HG03439 (cell line): Measurements from ENCODE around the gene GRM4.

Source experiments
- ATAC-seq: cut with Tn5 transposase; IDR thresholded peaks from one replicate; pipeline ENCODE4 v1.9.1; 2021; ENCODE audit warnings: mild to moderate bottlenecking, moderate library complexity; ENCODE audit not compliant: unreplicated experiment

GRM4 gene

DNA sequence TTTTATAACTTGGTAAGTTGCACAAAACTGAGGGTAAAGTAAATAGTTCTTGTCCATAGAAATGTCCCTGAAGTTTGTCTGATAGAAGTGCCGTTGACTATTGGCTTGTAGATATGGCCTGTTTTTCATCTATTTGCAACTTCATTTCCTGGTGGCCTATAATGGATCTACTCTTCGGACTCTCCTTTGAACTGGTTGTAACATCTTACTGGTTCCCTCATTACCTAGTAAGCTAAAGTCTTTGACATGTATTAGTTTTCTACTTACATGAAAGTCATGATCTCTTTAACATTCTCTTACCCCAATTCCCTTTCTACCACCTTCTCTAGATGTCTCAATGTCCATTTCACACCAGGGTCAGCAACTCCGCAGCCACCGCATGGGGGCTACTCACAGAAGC is 146.3 kb downstream of the GRM4 start:
- ATAC-seq: no peak

DNA sequence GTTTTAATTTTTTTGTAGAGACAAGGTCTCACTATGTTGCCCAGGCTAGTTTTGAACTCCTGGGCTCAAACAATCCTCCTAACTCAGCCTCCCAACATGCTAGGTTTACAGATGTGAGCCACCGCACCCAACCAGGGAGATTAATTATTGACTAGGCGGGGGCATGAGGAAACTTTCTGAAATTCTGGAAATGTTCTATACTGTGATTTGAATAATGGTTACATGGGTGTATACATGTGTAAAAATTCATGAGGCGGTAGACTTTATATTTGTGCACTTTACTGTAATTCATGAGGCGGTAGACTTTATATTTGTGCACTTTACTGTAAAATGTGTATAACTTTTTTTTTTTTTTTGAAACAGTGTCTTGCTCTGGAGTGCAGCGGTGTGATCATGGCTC is 147.2 kb downstream of the GRM4 start:
- ATAC-seq: no peak

DNA sequence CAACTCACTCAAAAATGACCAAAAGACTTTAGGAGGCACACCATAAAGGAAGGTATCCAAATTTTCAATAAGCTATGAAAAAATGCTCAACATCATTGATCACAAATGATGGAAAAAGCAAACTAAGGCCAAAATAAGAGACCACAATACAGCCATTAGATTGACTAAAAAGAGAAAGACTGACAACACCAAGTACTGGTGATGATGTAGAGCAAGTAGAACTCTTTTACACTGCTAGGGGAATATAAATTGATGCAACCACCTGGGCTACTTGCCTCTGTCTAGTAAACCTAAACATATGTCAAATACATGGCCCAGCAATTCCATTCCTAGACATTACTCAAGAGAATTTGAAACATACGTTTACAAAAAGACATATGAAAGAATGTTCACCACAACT is 148.6 kb downstream of the GRM4 start:
- ATAC-seq: no peak

DNA sequence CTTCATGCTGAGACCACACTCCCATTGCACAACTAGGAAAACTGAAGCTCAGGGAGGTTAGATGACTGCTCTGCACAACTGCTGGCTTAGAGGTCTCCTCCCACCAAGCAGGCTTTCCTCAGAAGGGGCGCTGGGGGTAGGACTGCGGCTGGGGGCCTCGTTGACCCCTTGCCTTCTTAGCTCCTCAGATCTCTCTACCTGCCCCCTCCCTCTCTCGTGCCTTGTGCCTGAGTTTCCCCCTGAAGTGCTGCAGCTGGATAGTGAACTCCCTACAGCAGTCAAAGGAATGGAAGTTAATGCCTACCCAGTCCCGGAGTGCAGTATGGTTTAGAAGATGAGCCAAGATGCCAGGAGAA is 149.8 kb downstream of the GRM4 start:
- no peak for ATAC-seq

DNA sequence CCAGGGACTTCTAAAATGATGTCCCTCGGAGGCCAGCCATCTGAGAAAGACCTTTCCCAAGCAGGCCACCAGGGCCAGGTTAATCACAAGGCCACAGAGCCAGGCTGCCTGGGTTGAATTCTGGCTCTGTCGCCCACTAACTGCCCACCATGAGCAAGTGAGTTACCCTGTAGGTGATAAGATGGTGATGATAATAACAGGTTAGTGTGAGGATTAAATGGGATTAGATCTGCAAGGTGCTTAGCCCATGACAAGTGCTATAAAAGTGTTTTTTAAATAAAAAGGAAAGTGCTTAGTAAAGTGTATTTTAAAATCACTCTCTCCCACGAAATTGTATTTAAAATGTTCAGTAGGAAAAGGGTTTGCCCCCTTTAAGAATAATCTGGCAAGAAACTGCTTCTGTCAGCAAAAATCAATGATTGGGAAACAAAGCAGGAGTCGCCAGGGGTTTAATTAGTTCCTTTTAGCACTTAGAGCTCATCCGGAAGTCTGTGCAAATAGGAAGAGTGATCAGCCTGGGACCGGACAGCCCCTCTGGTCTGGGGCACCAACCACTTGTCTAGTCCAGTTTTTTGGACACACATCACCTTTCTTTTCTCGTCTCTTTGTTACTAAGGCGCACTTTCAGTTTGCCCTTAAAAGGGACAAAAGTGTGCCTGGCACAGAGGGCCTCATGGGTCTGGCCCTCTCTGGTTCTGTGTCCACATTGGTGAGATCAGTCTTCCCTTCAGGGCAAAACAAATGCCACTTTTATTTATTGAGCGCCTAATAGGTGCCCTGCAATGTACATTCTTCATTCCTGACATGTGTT is 150.4 kb downstream of the GRM4 start:
- ATAC-seq: no peak

- no peak for ATAC-seq
Observed at GRCh38 chr6:33994472-33995308, 151.2 kb downstream of the GRM4 start.

- no peak for ATAC-seq
Observed at GRCh38 chr6:33993653-33994471, 152.0 kb downstream of the GRM4 start.

GRCh38 chr6:33993091-33993490 is 152.8 kb downstream of the GRM4 start:
- no peak for ATAC-seq

DNA sequence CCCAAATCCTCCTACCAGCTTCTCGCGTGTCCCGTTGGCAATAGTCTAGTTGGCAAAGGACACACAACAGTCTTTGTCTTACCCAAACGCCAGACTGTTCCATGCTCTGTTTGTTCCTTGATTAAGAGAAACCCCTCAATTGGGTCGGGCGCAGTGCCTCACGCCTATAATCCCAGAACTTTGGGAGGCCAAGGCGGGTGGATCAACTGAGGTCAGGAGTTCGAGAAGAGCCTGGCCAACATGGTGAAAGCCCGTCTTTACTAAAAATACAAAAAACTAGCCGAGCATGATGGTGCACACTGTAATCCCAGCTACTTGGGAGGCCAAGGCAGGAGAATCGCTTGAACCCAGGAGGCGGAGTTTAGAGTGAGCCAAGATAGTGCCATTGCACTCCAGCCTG is 153.7 kb downstream of the GRM4 start:
- no peak for ATAC-seq

GRCh38 chr6:33991610-33992009 is 154.3 kb downstream of the GRM4 start:
- no peak for ATAC-seq

DNA sequence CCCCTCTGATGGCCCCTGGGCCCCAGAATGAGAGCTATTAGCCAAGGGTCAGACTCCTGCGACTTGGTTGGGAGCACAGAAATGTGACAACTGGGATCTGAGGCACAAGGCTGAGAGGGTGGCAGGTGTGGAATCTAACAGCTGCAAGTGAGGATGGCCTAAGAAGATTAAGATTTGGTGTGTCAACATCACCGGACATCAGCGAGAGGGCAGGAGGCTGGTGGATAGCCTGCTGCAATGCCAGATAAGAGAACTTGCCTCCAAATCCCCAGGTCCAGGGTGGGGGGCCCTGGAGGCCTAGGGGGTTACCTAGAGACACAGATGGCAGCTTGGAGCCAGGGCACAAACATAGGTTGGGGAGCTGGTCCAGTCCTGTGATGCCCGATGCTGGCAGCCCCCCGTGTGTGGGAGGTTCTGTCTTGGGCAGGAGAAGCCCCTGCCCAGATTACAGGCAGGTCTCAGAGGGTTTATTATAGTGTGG is 155.8 kb downstream of the GRM4 start:
- no peak for ATAC-seq

DNA sequence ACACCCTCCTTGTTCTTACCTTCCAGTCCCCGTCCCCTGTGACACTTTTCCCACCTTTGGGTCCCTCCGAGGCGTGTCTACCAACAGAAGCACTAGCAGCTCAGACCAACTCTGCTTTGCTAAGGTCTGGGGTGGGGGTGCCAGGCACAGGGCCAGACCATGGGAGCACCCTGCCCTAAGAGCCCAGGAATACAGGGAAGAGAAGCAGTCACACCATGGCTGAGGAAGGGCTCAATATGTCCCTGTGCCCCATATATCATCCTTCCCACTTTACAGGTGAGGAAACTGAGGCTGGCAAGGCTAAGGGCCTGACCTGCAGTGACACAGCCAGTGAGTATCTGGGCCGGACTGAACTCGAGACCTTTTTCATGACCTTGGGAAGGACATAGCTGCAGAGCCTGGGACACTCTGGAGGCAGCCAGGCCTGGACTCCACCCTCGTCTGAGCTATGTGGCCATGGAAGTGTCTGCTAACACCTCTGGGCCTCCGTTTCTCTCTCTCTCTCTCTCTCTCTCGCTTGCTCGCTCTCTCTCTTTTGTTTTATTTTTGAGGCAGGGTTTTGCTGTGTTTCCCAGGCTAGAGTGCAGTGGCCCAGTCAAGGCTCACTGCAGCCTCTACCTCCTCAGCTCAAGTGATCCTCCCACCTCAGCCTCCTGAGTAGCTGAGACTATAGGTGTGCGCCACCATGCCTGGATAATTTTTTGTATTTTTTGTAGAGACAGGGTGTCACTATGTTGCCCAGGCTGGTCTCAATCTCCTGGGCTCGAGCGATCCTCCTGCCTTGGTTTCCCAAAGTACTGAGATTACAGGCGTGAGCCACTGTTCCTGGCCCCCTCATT is 156.7 kb downstream of the GRM4 start:
- ATAC-seq: no peak

DNA sequence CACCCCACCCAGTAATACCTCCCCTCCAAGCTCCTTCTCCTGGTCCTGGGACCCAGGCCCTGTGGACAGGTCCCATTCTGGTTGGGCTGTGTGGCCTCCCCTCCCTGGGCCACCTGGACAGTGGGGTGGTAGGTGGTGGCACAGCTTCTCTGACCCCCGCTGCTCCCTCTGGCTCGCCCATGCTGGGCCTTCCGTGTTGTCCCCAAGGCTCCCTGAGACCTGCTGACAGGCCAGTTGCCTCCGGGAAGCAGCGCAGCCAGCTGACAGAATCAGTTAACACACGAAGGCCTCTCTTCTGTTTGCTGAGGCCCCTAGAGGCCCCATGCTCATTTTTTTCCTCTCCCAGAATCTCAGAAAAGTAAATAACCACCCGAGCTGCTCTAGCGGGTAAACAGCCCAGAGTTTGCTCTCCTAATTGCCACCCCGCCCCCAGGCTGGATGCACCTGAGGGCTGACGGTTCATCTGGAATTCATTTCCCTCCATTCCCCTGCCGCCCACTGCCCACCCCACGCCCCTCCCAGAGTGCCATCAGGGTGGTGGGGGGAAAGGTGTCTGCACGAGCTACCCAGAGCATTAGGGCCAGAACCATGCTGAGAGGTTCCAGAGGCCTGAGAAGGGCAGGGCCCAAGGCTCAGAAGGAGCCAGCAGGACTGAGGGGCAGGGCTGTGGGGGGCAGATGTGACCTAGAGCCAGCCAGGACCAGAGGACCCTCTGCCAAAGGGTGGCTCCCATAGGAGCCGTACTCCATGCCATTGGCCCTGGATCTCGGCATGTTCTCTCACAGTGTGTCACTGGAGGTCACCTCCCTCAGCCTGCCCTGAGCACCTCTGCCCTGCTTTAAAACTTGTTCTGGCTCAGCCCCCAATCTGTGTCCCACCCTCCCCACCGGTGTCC is 157.5 kb downstream of the GRM4 start:
- ATAC-seq: no peak

- no peak for ATAC-seq
Observed at GRCh38 chr6:33987531-33988021, 158.3 kb downstream of the GRM4 start.

DNA sequence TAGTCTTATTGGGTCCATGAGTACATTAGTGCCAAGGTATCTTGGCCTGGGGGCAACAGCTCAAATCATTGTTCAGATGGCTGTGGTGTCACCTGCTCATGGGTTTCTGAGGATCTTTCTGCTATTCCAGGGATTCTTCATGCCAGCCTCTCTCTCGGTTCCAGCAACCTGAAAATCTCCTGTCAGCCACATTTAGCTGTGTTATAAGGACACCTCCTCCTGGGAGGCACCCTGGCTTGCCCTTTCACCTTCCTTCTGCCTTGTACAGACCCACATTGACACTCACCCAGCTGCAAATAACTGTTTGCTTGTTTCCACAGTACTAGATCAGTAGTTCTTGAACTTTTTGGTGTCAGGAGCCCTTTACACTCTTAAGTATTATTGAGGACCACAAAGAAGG is 159.9 kb downstream of the GRM4 start:
- no peak for ATAC-seq

GRCh38 chr6:33985313-33985751 is 160.6 kb downstream of the GRM4 start:
- ATAC-seq: no peak

- ATAC-seq: no peak
Observed at GRCh38 chr6:33984466-33985312, 161.2 kb downstream of the GRM4 start.
